GM12872 (cell line): Measurements from ENCODE around the gene CUX1.

Experiments used
- CTCF ChIP-seq: IDR thresholded peaks from 3 replicates; pipeline ENCODE4 v1.5.1; 2011; ENCODE audit warnings: low read depth, mild to moderate bottlenecking, low read length, moderate library complexity; ENCODE audit not compliant: insufficient read depth

CUX1 gene

GRCh38 chr7:102273749-102274712 lies 456.6 kb downstream of the CUX1 start:
- no peak for TF ChIP-seq CTCF

- no peak for TF ChIP-seq CTCF
Measured at GRCh38 chr7:102275123-102275703, 457.8 kb downstream of the CUX1 start.

GRCh38 chr7:102277901-102278300 lies 460.5 kb downstream of the CUX1 start:
- no peak for TF ChIP-seq CTCF

- peak; percentile 94 for TF ChIP-seq CTCF
Measured at GRCh38 chr7:102279537-102280400, 462.3 kb downstream of the CUX1 start.

- no peak for TF ChIP-seq CTCF
Measured at GRCh38 chr7:102280521-102280920, 463.1 kb downstream of the CUX1 start.

- TF ChIP-seq CTCF: no peak
Measured at GRCh38 chr7:102281785-102282184, 464.4 kb downstream of the CUX1 start.
